Activated naive CD8-positive, alpha-beta T cell treated with anti-CD3 and anti-CD28 coated beads, Interleukin-2, amount 50 U/mL, for 24 hours (primary cell): ENCODE data around the gene CPB2.

Experiments used
- ATAC-seq: fragments of 150-1000 bp; cut with Tn5 transposase; one replicate; pipeline ENCODE4 v1.10.0; 2021
- DNase-seq: peaks from one replicate; pipeline ENCODE4 v3.0.0; 2021
- H3K27ac Mint-ChIP-seq: one replicate; pipeline ENCODE4 v1.8.0; 2021; ENCODE audit warnings: mild to moderate bottlenecking, mixed read lengths
- H3K27me3 Mint-ChIP-seq: one replicate; pipeline ENCODE4 v1.8.0; 2021; ENCODE audit warnings: mixed read lengths
- H3K36me3 Mint-ChIP-seq: one replicate; pipeline ENCODE4 v1.8.0; 2021; ENCODE audit warnings: low read depth, mixed read lengths
- H3K4me1 Mint-ChIP-seq: one replicate; pipeline ENCODE4 v1.8.0; 2021; ENCODE audit warnings: mixed read lengths
- H3K4me3 Mint-ChIP-seq: one replicate; pipeline ENCODE4 v1.8.0; 2021; ENCODE audit warnings: mild to moderate bottlenecking, moderate library complexity, mixed read lengths
- H3K9me3 Mint-ChIP-seq: one replicate; pipeline ENCODE4 v1.8.0; 2021; ENCODE audit warnings: mixed read lengths

CPB2 gene

GRCh38 chr13:46134961-46135522, 30.2 kb upstream of the CPB2 start:
- Mint-ChIP-seq H3K9me3 (no peaks in the 10 kb centered on the region), H3K4me1 (peaks cover 21% of the 10 kb centered on the region), H3K4me3 (no peak overlapping the region), H3K36me3 (peaks cover 82% of the 10 kb centered on the region), H3K27me3 (no peaks in the 10 kb centered on the region), H3K27ac (peak overlapping the region; percentile 74)
- DNase-seq (no peak), ATAC-seq (no peak)

- H3K9me3 Mint-ChIP-seq, result no peaks in the 10 kb centered on the region
- H3K27me3 Mint-ChIP-seq, result no peaks in the 10 kb centered on the region
- H3K4me3 Mint-ChIP-seq, result no peak overlapping the region
- H3K4me1 Mint-ChIP-seq, result peaks cover 17% of the 10 kb centered on the region
- no peak for DNase-seq
- ATAC-seq, result no peak
- H3K36me3 Mint-ChIP-seq, result peaks cover 82% of the 10 kb centered on the region
- peak overlapping the region; percentile 37 for H3K27ac Mint-ChIP-seq
Measured at GRCh38 chr13:46134494-46134893, 29.7 kb upstream of the CPB2 start.

- Mint-ChIP-seq H3K27ac (peak overlapping the region; percentile 68), H3K4me1 (peaks cover 8% of the 10 kb centered on the region), H3K9me3 (no peaks in the 10 kb centered on the region), H3K36me3 (peaks cover 85% of the 10 kb centered on the region), H3K4me3 (no peak overlapping the region), H3K27me3 (no peaks in the 10 kb centered on the region)
- DNase-seq (no peak), ATAC-seq (no peak)
Measured at GRCh38 chr13:46132109-46132508, 27.3 kb upstream of the CPB2 start.

- no peak for ATAC-seq
- no peak for DNase-seq
- no peak overlapping the region for H3K4me3 Mint-ChIP-seq
- H3K36me3 Mint-ChIP-seq, result peaks cover 85% of the 10 kb centered on the region
- peak overlapping the region; percentile 27 for H3K27ac Mint-ChIP-seq
- no peaks in the 10 kb centered on the region for H3K27me3 Mint-ChIP-seq
- H3K4me1 Mint-ChIP-seq, result peaks cover 7% of the 10 kb centered on the region
- H3K9me3 Mint-ChIP-seq, result no peaks in the 10 kb centered on the region
Measured at GRCh38 chr13:46131705-46132104, 26.9 kb upstream of the CPB2 start.

DNA sequence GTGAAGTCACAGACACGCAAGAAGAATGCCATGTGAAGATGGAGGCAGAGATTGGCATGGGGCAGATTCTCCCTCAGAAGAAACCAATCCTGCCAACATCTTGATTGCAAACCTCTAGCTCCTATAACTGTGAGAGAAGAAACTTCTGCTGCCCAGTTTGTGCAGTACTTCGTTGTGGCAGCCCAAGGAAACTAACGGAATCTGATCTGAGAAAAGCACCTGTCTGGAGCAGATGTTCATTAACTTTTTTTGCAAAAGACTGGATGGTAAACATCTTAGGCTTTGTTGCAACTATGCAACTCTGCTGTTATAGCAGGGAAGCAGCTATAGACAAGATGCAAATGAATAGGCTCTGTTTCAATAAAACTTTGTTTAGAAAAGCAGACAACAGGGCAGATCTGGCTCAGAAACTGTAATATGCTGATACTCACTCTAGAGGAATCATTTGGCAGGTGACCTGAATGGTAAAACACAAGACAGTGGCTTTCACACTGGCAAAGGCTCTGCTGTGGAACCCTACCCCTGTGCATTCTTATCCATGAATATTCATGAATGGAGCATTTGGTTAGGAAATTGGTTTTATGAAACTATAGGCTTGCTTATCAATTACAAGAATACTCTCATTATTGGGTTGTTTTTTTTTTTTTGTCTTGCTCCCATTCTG, 25.3 kb upstream of the CPB2 start:
- peak overlapping the region; percentile 21 for H3K27ac Mint-ChIP-seq
- H3K36me3 Mint-ChIP-seq, result peaks cover 82% of the 10 kb centered on the region
- H3K27me3 Mint-ChIP-seq, result no peaks in the 10 kb centered on the region
- no peaks in the 10 kb centered on the region for H3K9me3 Mint-ChIP-seq
- DNase-seq (no peak), ATAC-seq (no peak)
- H3K4me3 Mint-ChIP-seq, result no peak overlapping the region
- H3K4me1 Mint-ChIP-seq, result peaks cover 22% of the 10 kb centered on the region

- H3K4me1 Mint-ChIP-seq, result peaks cover 31% of the 10 kb centered on the region
- no peak for DNase-seq
- no peaks in the 10 kb centered on the region for H3K9me3 Mint-ChIP-seq
- ATAC-seq, result no peak
- no peak overlapping the region for H3K4me3 Mint-ChIP-seq
- peak overlapping the region; percentile 59 for H3K27ac Mint-ChIP-seq
- H3K36me3 Mint-ChIP-seq, result peaks cover 78% of the 10 kb centered on the region
- no peaks in the 10 kb centered on the region for H3K27me3 Mint-ChIP-seq
Measured at GRCh38 chr13:46129124-46129523, 24.3 kb upstream of the CPB2 start.

GRCh38 chr13:46127358-46128023, 22.7 kb upstream of the CPB2 start:
- no peak for DNase-seq
- Mint-ChIP-seq H3K27me3 (no peaks in the 10 kb centered on the region), H3K4me1 (peaks cover 36% of the 10 kb centered on the region), H3K9me3 (no peaks in the 10 kb centered on the region), H3K4me3 (no peak overlapping the region), H3K27ac (peak overlapping the region; percentile 48), H3K36me3 (peaks cover 64% of the 10 kb centered on the region)
- no peak for ATAC-seq

- Mint-ChIP-seq H3K27ac (peak overlapping the region; percentile 0), H3K36me3 (peaks cover 57% of the 10 kb centered on the region)
- peak; percentile 66 for DNase-seq
Measured at GRCh38 chr13:46126552-46127357, 21.9 kb upstream of the CPB2 start.

GRCh38 chr13:46126056-46126455, 21.2 kb upstream of the CPB2 start:
- Mint-ChIP-seq H3K4me3 (no peak overlapping the region), H3K4me1 (peaks cover 34% of the 10 kb centered on the region), H3K27me3 (no peaks in the 10 kb centered on the region), H3K36me3 (peaks cover 51% of the 10 kb centered on the region), H3K9me3 (no peaks in the 10 kb centered on the region), H3K27ac (peak overlapping the region; percentile 49)
- DNase-seq (no peak), ATAC-seq (no peak)

More at GRCh38 chr13:46126552-46127357, 21.9 kb upstream of the CPB2 start:
- Mint-ChIP-seq H3K27me3 (no peaks in the 10 kb centered on the region), H3K9me3 (no peaks in the 10 kb centered on the region), H3K4me1 (peaks cover 34% of the 10 kb centered on the region), H3K4me3 (no peak overlapping the region)
- ATAC-seq, result peak; percentile 82

DNA sequence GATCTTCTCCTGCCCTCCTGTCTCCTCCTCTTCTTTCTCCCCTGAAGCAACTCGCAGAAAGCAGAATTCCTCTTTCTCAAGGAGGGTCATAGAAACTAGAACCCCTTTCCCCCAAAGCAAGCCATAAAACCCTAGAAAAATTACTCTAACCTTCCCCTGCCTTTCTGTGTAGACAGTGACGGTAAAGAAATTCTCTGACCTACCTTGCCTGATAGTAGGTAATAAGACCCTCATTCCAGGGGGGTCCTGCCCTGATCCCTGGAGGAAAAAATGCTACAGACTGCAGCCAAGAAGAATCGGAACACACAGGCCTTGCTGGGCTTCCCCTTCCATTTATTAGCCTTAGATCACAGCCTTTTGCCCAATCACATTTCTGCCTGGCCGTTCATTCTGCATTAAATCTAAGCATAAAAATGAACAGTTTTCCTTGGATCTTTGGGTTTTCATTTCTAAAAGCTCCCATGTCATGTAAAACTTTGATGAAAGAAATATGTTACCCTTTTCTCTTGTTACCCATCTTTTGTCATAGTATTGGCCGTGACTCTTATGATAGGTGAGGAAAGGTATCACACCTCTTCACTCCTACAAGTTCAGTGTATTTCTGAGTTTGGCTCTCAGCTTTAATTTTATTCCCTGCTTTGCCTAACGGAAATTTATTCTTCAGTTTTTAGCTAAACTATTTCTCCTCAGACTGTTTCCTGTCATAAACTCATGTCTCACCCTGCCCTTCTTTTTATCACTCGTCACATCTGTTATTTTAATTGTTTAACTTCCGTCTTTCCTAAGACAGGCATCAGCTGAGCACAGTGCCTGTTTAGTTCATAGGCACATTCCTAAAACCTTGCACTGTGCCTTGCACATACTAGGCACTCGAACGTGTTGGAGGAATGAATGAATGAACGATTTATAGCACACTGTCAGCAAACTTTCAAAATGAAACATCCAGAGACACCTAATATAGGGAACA, 20.4 kb upstream of the CPB2 start:
- peaks cover 43% of the 10 kb centered on the region for H3K36me3 Mint-ChIP-seq
- H3K9me3 Mint-ChIP-seq, result no peaks in the 10 kb centered on the region
- peak overlapping the region; percentile 49 for H3K27ac Mint-ChIP-seq
- ATAC-seq (no peak), DNase-seq (no peak)
- peaks cover 34% of the 10 kb centered on the region for H3K4me1 Mint-ChIP-seq
- H3K27me3 Mint-ChIP-seq, result no peaks in the 10 kb centered on the region
- peak overlapping the region; percentile 1 for H3K4me3 Mint-ChIP-seq

DNA sequence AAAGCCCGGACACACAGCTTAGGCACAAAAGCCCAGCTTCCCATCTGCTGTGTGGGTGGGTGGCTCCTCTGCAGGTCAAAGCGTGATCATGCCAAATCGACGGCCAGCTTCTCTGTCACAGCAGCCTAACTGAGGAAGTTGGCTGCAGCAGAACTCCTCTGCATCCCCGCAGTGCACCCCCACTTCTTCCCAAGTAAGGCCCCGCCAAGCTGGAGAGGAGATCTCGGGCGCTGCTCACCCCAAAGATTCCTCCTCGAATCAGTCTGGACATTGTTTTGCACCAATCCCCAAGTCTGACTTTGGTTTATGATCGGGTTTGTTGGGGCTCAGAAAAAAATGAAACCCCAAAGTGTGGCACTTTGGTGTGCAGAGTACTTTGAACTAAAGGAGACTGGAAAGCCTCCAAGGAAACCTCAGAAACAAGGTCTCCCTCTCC, 19.7 kb upstream of the CPB2 start:
- Mint-ChIP-seq H3K4me1 (peaks cover 34% of the 10 kb centered on the region), H3K9me3 (no peaks in the 10 kb centered on the region), H3K27me3 (no peaks in the 10 kb centered on the region), H3K27ac (peak overlapping the region; percentile 49), H3K4me3 (no peak overlapping the region), H3K36me3 (peaks cover 37% of the 10 kb centered on the region)
- DNase-seq (peak; percentile 37), ATAC-seq (peak; percentile 6)

DNA sequence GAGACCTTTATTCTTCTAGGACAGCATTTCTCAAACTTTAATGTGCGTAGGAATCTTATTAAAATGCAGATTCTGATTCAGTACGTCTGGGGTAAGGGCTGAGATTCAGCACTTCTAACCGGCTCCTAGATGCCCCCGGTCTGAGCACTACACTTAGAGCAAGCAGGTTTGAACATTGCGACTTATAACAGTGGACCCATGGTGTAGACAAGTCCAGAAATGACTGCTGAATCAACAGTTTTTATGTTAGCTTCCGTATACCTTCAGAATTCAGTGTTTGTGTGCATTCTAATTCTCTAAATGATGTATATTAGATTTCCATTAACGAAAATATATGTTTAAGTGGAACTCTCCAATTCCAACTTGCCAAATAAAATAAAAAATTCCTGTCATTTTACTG, 17.5 kb upstream of the CPB2 start:
- Mint-ChIP-seq H3K27me3 (no peaks in the 10 kb centered on the region), H3K27ac (no peak overlapping the region), H3K4me3 (no peak overlapping the region), H3K9me3 (no peaks in the 10 kb centered on the region), H3K36me3 (peaks cover 18% of the 10 kb centered on the region), H3K4me1 (peaks cover 32% of the 10 kb centered on the region)
- ATAC-seq, result no peak
- no peak for DNase-seq

- ATAC-seq, result no peak
- Mint-ChIP-seq H3K4me3 (no peak overlapping the region), H3K4me1 (peaks cover 29% of the 10 kb centered on the region), H3K9me3 (no peaks in the 10 kb centered on the region), H3K27ac (no peak overlapping the region), H3K27me3 (no peaks in the 10 kb centered on the region), H3K36me3 (peaks cover 13% of the 10 kb centered on the region)
- no peak for DNase-seq
Measured at GRCh38 chr13:46121597-46122163, 16.8 kb upstream of the CPB2 start.
